Psoas muscle (tissue), 8 donors: Measurements from ENCODE around the gene GIGYF2. TPM values are rescaled to one million over a fixed set of nuclear protein-coding genes. Genes with fewer than 3 reads are reported as not detected.
A peak's percentile ranks its signal among the peaks of the same experiment; 100 is the strongest.

ENCODE experiments used
- ATAC-seq, 4 donors: fragments of 200-7000 bp; cut with Tn5 transposase; one replicate each; pipeline ENCODE4 v1.9.1; 2020; ENCODE audit warnings: moderate library complexity in 3 of 4, mild to moderate bottlenecking in 2 of 4
- DNase-seq, 2 donors: peaks; one replicate each; pipeline ENCODE4 v3.0.0-alpha.2; 2020
- H3K27ac ChIP-seq: fragments of 200-600 bp; one replicate; pipeline ENCODE4 v1.8.0; 2022
- H3K27me3 ChIP-seq, 3 donors: fragments of 200-600 bp in 1 of 3; one replicate each; pipeline versions ENCODE4 v1.6.1 to v1.8.0; 2013 to 2022; ENCODE audit warnings: low read length in 2 of 3, mild to moderate bottlenecking in 2 of 3, moderate library complexity in 1 of 3; ENCODE audit not compliant: insufficient read depth in 3 of 3
- H3K36me3 ChIP-seq, 2 donors: fragments of 200-600 bp in 1 of 2; one replicate each; pipeline versions ENCODE4 v1.6.1 to v1.8.0; 2013 to 2022; ENCODE audit warnings: low read depth in 1 of 2, mild to moderate bottlenecking in 1 of 2, moderate library complexity in 1 of 2; ENCODE audit not compliant: insufficient read depth in 1 of 2
- H3K4me1 ChIP-seq: fragments of 200-600 bp; one replicate; pipeline ENCODE4 v1.8.0; 2022
- H3K4me3 ChIP-seq: fragments of 200-600 bp; one replicate; pipeline ENCODE4 v1.8.0; 2022; ENCODE audit warnings: mild to moderate bottlenecking
- H3K9me3 ChIP-seq: fragments of 200-600 bp; one replicate; pipeline ENCODE4 v1.8.0; 2022
- CTCF ChIP-seq: fragments of 200-600 bp; IDR thresholded peaks from one replicate; pipeline ENCODE4 v1.8.0; 2022; ENCODE audit warnings: antibody characterized with exemption
- WGBS, 3 donors: extraction: QIAGEN DNeasy Blood & Tissue Kit; methylation state at CpG; one replicate each; pipeline versions ENCODE4 v1.1.6 to v1.1.7; 2013; 5-methylcytosine and 5-hydroxymethylcytosine counted together
- intact Hi-C, 2 donors: fragments of 100-400 bp; cut with DNase I; formaldehyde crosslinking; loops; one replicate each; pipeline versions ENCODE4 v1.11.0 to v1.14.2; 2022
- polyA plus RNA-seq, 3 donors: library from polyadenylated mRNA; stranded (reverse); fragments of 200-250 nt; gene quantifications; one replicate each; pipeline ENCODE4 v1.2.3, GENCODE V29; 2013
- total RNA-seq, 4 donors: library from RNA; stranded (reverse); fragmentation: NEBNext Ultra II Directional in 2 of 4; extraction: Animal tissue kit (Norgen Biotek cat#: 25700) in 2 of 4; gene quantifications; one replicate each; pipeline versions ENCODE4 v1.2.1 to v1.2.4, GENCODE V29; 2021 to 2023
- donor health status: healthy with polysubstance abuse.
- donor health status: DM: no; HTN: no; CAD: no; lungs with moderate emphysema.
- donor health status: Bipolar disorder and iron deficiency.
- donor health status: healthy.
- donor health status: DM: yes; HTN: yes; CAD: no.
- donor health status: DM: no; HTN: no; CAD: no.
- donor health status: DM: no; HTN: no; CAD: no.
- donor health status: DM: yes; HTN: yes; CAD: no.

Gene GIGYF2
- total and polyA plus RNA-seq, 7 donors: 13.8 to 72.6 (median 64.3) TPM

DNA sequence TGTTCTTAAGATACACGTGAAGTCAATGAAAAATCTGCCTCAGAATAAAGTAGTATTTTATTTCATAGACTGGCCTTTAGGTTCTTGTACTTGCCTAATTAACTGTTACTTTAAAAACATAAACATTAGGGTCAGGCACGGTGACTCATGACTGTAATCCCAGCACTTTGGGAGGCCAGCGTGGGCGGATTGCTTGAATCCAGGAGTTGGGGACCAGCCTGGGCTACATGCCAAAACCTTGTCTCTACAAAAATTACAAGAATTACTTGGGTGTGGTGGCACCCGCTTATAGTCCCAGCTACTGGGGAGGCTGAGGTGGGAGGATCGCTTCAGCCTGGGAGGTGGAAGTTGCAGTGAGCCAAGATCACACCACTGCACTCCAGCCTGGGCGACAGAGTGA is 157.0 kb downstream of the GIGYF2 start:
- Histone ChIP-seq H3K27ac (peak overlapping the region; percentile 80), H3K9me3 (no peaks in the 10 kb centered on the region), H3K4me1 (peaks cover 45% of the 10 kb centered on the region), H3K27me3 (no peaks in the 10 kb centered on the region), H3K4me3 (no peak overlapping the region), H3K36me3 (peaks cover 15 to 72% of the 10 kb centered on the region in 2 donors)
- intact Hi-C loops: loop anchor here in 1 of 2 donors (5.0 kb wide), 2 partner anchors 198 to 247 kb away; no protein-coding TSS in a partner anchor
- no peak for TF ChIP-seq CTCF
- 60 to 65% (median 62%) methylated on average over 7 of the region's 7 CpGs for WGBS, 3 donors
- ATAC-seq (no peak), DNase-seq (no peak)

- ATAC-seq (peak; percentile 29 to 45 (median 38)), DNase-seq (no peak)
- Histone ChIP-seq H3K27me3 (no peaks in the 10 kb centered on the region), H3K27ac (peak overlapping the region; percentile 80), H3K4me1 (peaks cover 41% of the 10 kb centered on the region), H3K4me3 (no peak overlapping the region), H3K9me3 (no peaks in the 10 kb centered on the region), H3K36me3 (peaks cover 12 to 53% of the 10 kb centered on the region in 2 donors)
- intact Hi-C loops: loop anchor here in 1 of 2 donors (5.0 kb wide), 1 partner anchor 190 kb away; no protein-coding TSS in a partner anchor
- TF ChIP-seq CTCF: no peak
- 55 to 82% (median 58%) methylated on average over 4 of the region's 4 CpGs for WGBS, 3 donors
Measured at GRCh38 chr2:232857158-232857563, 160.0 kb downstream of the GIGYF2 start.

- DNase-seq (no peak), ATAC-seq (peak in 3 of 4 donors; percentile 39 to 53 (median 50))
- Histone ChIP-seq H3K4me1 (peaks cover 26% of the 10 kb centered on the region), H3K9me3 (no peaks in the 10 kb centered on the region), H3K36me3 (peaks cover 12 to 39% of the 10 kb centered on the region in 2 donors), H3K27ac (peak overlapping the region; percentile 8), H3K4me3 (no peak overlapping the region), H3K27me3 (no peaks in the 10 kb centered on the region)
- no peak for TF ChIP-seq CTCF
- WGBS, 3 donors: 41 to 55% (median 45%) methylated on average over 4 of the region's 4 CpGs
- intact Hi-C loops: loop anchor here in 1 of 2 donors (5.0 kb wide), 1 partner anchor 188 kb away; no protein-coding TSS in a partner anchor
Measured at GRCh38 chr2:232859385-232859916, 162.3 kb downstream of the GIGYF2 start.

DNA sequence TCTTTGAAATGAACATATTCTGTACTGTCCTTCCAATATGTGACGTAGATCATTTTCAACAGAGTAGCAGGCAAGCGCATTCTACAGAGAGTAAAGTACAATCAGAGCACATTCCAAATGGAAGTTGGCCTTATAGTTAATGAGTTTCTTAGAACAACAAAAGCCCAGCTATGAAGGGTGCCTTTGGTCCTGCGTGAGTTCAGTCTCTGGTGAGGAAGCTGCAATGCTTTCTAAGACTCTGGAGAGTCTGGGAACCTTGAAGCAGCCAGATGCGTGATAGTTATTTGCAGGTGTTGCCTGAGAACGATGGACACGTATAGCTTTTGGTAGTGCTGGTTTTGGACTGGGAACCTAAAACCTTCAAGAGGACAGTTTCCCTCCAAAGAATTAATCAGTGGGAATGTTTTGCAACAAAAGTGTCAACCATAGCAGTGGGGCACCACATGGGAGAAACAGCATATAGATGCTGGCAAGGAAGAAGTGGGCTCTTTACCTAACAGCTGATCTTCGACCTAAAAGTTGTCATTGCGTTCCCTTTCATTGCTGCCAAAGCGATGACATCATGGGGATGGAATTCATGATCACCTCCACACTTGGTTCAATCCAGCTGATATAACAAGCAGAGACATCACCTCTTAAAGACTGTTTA is 163.6 kb downstream of the GIGYF2 start:
- ATAC-seq (no peak), DNase-seq (no peak)
- Histone ChIP-seq H3K27ac (no peak overlapping the region), H3K9me3 (no peaks in the 10 kb centered on the region), H3K4me1 (peaks cover 26% of the 10 kb centered on the region), H3K27me3 (no peaks in the 10 kb centered on the region), H3K36me3 (peaks cover 12 to 39% of the 10 kb centered on the region in 2 donors), H3K4me3 (no peak overlapping the region)
- 86 to 92% (median 89%) methylated on average over 9 of the region's 9 CpGs for WGBS, 3 donors
- intact Hi-C loops: no loop called here
- TF ChIP-seq CTCF: no peak
